GM18517 (cell line): ENCODE measurements around the gene GJA9.

Experiments
- ATAC-seq: cut with Tn5 transposase; IDR thresholded peaks from one replicate; pipeline ENCODE4 v1.9.1; 2021; ENCODE audit warnings: mild to moderate bottlenecking, moderate library complexity; ENCODE audit not compliant: unreplicated experiment

GJA9 gene

GRCh38 chr1:38832370-38832734 lies 49.0 kb downstream of the GJA9 start:
- no peak for ATAC-seq

DNA sequence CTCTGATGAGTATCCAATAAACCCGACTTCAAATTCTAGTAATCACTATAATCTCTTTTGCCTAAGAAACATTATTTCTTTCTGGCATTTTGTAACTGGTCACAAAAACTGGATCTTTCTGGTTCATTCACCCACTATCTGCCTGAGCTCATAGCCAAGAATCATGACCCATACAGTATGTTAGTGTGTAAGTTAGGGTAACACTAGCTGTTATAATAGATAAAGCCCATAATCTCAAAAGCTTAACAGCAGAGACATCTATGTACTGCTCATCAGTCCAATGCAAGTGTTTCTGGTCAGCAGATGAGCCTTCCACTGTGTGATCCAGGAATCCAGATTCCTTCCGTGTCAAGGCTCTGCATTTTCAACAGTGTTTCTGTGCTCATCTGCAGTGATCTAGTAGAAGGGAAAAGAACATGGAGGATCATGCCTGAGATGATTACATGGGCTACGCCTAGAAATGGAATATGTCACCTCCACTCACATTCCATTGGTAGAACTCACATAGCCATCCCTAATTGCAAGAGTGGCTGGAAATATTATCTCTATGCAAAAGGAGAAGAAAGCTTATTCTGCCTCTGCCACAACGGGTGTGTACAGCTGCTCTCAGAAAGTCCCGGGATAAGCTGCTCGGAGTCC lies 49.5 kb downstream of the GJA9 start:
- no peak for ATAC-seq

GRCh38 chr1:38829368-38829767 lies 52.0 kb downstream of the GJA9 start:
- no peak for ATAC-seq

- ATAC-seq: no peak
Observed at GRCh38 chr1:38827318-38827717, 54.1 kb downstream of the GJA9 start.

DNA sequence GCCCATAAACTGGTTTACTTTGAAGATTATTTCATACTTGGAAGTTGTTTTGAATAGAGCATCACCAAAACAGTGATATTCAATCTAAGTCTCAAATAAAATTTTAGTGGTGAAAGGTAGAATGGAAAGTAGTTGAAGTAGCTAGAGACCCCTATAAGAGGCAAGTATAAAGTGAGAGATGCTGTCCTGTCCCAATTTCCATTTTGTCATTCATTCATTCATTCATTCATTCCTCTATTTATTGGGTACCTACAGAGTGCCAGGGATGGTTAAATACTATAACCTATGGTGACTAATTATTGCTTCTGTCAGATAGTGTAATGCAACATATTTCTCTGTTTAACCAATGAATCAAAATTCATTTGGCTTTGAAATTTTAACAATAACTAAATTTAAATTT lies 54.5 kb downstream of the GJA9 start:
- ATAC-seq: no peak

DNA sequence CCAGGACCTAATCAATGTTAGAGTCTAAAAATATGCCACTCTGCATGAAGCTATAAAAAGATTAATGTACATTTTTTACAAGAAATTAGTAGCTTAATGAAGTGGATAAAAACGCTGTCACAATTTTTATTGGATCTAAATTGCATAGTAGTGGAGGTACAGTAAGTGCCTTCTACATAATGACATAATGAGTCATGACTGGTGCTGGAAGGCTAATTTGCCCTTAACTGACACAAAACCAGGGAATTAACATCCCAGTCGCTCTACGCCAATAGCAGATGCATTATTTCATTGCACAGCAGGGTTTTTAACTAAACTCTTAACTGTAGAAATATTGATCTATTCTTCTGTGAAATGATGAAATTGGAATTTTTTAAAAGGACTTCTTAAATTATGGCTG lies 55.1 kb downstream of the GJA9 start:
- no peak for ATAC-seq
